ENCODE data around the gene RNF113A. TPM values are rescaled to one million over a fixed set of nuclear protein-coding genes. Genes with fewer than 3 reads are reported as not detected.

Gene RNF113A
- total and polyA plus RNA-seq, 9 donors: 9.5 to 18.5 (median 13.5) TPM

DNA sequence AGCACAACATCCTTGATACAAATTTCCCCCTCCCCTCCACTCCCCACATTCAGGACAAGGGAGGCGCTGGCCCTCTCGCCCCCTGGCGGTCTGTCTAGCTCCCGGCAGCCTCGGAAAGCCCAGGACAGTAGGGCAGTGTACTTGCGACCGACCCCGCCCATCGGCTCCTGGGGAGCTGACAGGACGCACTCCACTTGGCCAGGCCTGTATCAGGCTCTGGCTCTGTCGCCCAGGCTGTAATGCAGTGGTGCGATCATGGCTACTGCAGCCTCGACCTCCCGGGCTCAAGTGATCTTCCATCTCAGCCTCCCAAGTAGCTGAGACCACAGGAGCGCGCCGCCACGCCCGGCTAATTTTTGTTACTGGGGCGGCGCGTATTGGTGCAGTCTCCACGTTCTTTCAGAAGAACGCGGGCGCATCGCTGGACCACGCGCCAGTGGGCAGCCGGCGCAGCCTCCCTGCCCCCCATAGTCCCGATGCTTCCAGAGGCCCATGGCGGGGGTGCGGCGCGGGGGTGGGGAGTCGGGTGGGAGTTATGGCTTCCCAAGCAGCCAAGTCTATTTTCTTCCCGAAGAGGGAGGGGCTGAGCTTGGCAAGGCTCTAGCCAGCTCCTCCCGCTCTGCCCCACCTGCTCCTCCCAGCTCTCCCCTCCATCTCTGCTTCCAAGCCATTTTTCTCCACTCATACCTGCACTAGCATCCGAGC is 16.3 kb upstream of the RNF113A start:
- Histone ChIP-seq H3K4me1 (ENCODE audit: insufficient read depth) (no peaks in the 10 kb centered on the region), H3K9me3 (no peaks in the 10 kb centered on the region), H3K36me3 (no peaks in the 10 kb centered on the region), H3K4me3 (no peak overlapping the region), H3K27me3 (no peaks in the 10 kb centered on the region), H3K27ac (no peak overlapping the region)
- DNase-seq: peak in 4 of 5 donors; percentile 18 to 40 (median 26)
- WGBS, 3 donors: 32 to 55% (median 44%) methylated on average over 40 of the region's 40 CpGs
- intact Hi-C loops (cut with DNase I): no loop called here
- TF ChIP-seq EP300 (IDR thresholded peaks at IDR 0.05) (no peak), POLR2A (IDR thresholded peaks at IDR 0.05) (no peak)
- TF ChIP-seq, protein P1, sequence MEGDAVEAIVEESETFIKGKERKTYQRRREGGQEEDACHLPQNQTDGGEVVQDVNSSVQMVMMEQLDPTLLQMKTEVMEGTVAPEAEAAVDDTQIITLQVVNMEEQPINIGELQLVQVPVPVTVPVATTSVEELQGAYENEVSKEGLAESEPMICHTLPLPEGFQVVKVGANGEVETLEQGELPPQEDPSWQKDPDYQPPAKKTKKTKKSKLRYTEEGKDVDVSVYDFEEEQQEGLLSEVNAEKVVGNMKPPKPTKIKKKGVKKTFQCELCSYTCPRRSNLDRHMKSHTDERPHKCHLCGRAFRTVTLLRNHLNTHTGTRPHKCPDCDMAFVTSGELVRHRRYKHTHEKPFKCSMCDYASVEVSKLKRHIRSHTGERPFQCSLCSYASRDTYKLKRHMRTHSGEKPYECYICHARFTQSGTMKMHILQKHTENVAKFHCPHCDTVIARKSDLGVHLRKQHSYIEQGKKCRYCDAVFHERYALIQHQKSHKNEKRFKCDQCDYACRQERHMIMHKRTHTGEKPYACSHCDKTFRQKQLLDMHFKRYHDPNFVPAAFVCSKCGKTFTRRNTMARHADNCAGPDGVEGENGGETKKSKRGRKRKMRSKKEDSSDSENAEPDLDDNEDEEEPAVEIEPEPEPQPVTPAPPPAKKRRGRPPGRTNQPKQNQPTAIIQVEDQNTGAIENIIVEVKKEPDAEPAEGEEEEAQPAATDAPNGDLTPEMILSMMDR (IDR thresholded peaks at IDR 0.05): no peak

GRCh38 chrX:119885554-119886428 is 14.3 kb upstream of the RNF113A start:
- TF ChIP-seq POLR2A (IDR thresholded peaks at IDR 0.05): no peak
- no peak for DNase-seq
- Histone ChIP-seq H3K4me3 (no peak overlapping the region), H3K36me3 (no peaks in the 10 kb centered on the region), H3K27me3 (no peaks in the 10 kb centered on the region), H3K4me1 (ENCODE audit: insufficient read depth) (no peaks in the 10 kb centered on the region), H3K27ac (no peak overlapping the region), H3K9me3 (no peaks in the 10 kb centered on the region)
- intact Hi-C loops (cut with DNase I): no loop called here
- WGBS, 3 donors: 70 to 75% (median 73%) methylated on average over 11 of the region's 11 CpGs

GRCh38 chrX:119880552-119881437 is 9.3 kb upstream of the RNF113A start:
- 46 to 51% (median 51%) methylated on average over 11 of the region's 11 CpGs for WGBS, 3 donors
- peak in 1 of 5 donors; percentile 17 for DNase-seq
- H3K4me1 ChIP-seq (ENCODE audit: insufficient read depth): no peaks in the 10 kb centered on the region
- H3K36me3 ChIP-seq: no peaks in the 10 kb centered on the region
- TF ChIP-seq, protein P1 (IDR thresholded peaks at IDR 0.05): peak in 1 of 3 donors; percentile 22
- TF ChIP-seq EP300 (IDR thresholded peaks at IDR 0.05): no peak
- intact Hi-C loops (cut with DNase I): no loop called here
- H3K27me3 ChIP-seq: no peaks in the 10 kb centered on the region
- H3K27ac ChIP-seq: no peak overlapping the region
- H3K4me3 ChIP-seq: no peak overlapping the region
- H3K9me3 ChIP-seq: no peaks in the 10 kb centered on the region

- Histone ChIP-seq H3K9me3 (no peaks in the 10 kb centered on the region), H3K27ac (no peak overlapping the region), H3K27me3 (no peaks in the 10 kb centered on the region), H3K4me3 (no peak overlapping the region), H3K36me3 (no peaks in the 10 kb centered on the region), H3K4me1 (ENCODE audit: insufficient read depth) (no peaks in the 10 kb centered on the region)
- TF ChIP-seq POLR2A (IDR thresholded peaks at IDR 0.05) (no peak), EP300 (IDR thresholded peaks at IDR 0.05) (no peak)
- TF ChIP-seq, protein P1 (IDR thresholded peaks at IDR 0.05): no peak
- intact Hi-C loops (cut with DNase I): no loop called here
- 61 to 68% (median 62%) methylated on average over 5 of the region's 5 CpGs for WGBS, 3 donors
- DNase-seq: no peak
Measured at GRCh38 chrX:119880076-119880475, 8.5 kb upstream of the RNF113A start.

Data from ovary (tissue), 9 donors.